Osteoblast (primary cell): ENCODE results near the gene OR51G2. TPM values are rescaled to one million over a fixed set of nuclear protein-coding genes. Genes with fewer than 3 reads are reported as not detected.

Experiments used
- DNase-seq: peaks from one replicate; pipeline ENCODE4 v3.0.0; 2011; ENCODE audit warnings: low spot score, mixed read lengths; ENCODE audit not compliant: insufficient read length; ENCODE audit errors: missing footprints
- H2AFZ ChIP-seq: 2 replicates; pipeline ENCODE4 v1.6.0; 2011; ENCODE audit warnings: mild to moderate bottlenecking, low read length
- H3K27ac ChIP-seq: 2 replicates; pipeline ENCODE4 v1.5.1; 2011; ENCODE audit warnings: mild to moderate bottlenecking, low read depth, low read length, moderate library complexity
- H3K27me3 ChIP-seq: 2 replicates; pipeline ENCODE4 v1.6.0; 2012; ENCODE audit warnings: mild to moderate bottlenecking, control low read depth, inconsistent platforms, low read length, moderate library complexity; ENCODE audit not compliant: insufficient read depth
- H3K36me3 ChIP-seq: 2 replicates; pipeline ENCODE4 v1.5.1; 2011; ENCODE audit warnings: mild to moderate bottlenecking, low read length, control low read depth, moderate library complexity; ENCODE audit not compliant: insufficient read depth
- H3K4me1 ChIP-seq: 2 replicates; pipeline ENCODE4 v1.5.1; 2011; ENCODE audit warnings: mild to moderate bottlenecking, low read length, control low read depth, moderate library complexity; ENCODE audit not compliant: insufficient read depth
- H3K4me2 ChIP-seq: 2 replicates; pipeline ENCODE4 v1.6.0; 2011; ENCODE audit warnings: mild to moderate bottlenecking, low read length; ENCODE audit not compliant: insufficient read depth
- H3K4me3 ChIP-seq: fragments of 200-600 bp; sonication (generic); 3 replicates; pipeline ENCODE4 v1.5.1; 2012; ENCODE audit warnings: mild to moderate bottlenecking, low read length, inconsistent platforms; ENCODE audit not compliant: insufficient read depth
- H3K79me2 ChIP-seq: 2 replicates; pipeline ENCODE4 v1.6.0; 2012; ENCODE audit warnings: mild to moderate bottlenecking, low read length, control low read depth, inconsistent platforms; ENCODE audit not compliant: insufficient read depth
- H3K9me3 ChIP-seq: 2 replicates; pipeline ENCODE4 v1.5.1; 2011; ENCODE audit warnings: low read depth, low read length, control low read depth
- H4K20me1 ChIP-seq: 2 replicates; pipeline ENCODE4 v1.6.0; 2012; ENCODE audit warnings: mild to moderate bottlenecking, low read length, control low read depth; ENCODE audit not compliant: insufficient read depth
- total RNA-seq: library from RNA; depleted of rRNA; stranded (reverse); fragments of >200 nt; gene quantifications from 2 replicates; pipeline ENCODE4 v1.2.3, GENCODE V29; 2012
- TF ChIP-seq, protein P1 (sequence below): IDR thresholded peaks from 2 replicates; pipeline ENCODE4 v1.5.1; 2011; ENCODE audit warnings: mild to moderate bottlenecking, low read depth, low read length, moderate library complexity; ENCODE audit errors: extremely low read depth

The OR51G2 gene
- total RNA-seq, 1 donor = not detected

DNA sequence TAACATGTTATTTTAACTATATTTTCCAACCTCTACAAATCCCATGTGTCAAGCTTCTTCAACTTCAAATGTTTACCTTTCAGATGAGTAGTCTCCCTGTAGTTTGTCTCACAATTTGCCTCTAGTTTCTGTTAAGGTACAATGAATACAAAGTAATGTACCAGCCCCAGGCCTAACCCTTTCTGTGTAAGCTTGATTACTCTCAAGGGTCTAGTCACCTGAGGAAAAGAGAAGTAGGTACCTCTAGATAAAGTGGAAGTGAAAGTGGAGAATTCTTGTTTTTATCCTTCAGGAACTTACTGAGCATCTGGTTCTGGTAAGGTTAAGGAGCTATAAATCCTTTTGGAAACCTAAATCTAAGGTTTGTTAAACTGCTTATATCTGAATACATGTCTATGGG lies 15.7 kb downstream of the OR51G2 start, which contains the start of gene OR51A7:
TSS of gene OR51A7 (plus strand) at position 300 of the 400 bp plus-strand sequence. CDS start 3,587 bp downstream, outside the sequence.
- H3K4me2 ChIP-seq = no peak within 1 kb of the TSS
- H2AFZ ChIP-seq = no peak within 1 kb of the TSS
- H3K79me2 ChIP-seq = no peaks in the 10 kb centered on the region
- no peaks in the 10 kb centered on the region for H3K36me3 ChIP-seq
- TF ChIP-seq, protein P1, sequence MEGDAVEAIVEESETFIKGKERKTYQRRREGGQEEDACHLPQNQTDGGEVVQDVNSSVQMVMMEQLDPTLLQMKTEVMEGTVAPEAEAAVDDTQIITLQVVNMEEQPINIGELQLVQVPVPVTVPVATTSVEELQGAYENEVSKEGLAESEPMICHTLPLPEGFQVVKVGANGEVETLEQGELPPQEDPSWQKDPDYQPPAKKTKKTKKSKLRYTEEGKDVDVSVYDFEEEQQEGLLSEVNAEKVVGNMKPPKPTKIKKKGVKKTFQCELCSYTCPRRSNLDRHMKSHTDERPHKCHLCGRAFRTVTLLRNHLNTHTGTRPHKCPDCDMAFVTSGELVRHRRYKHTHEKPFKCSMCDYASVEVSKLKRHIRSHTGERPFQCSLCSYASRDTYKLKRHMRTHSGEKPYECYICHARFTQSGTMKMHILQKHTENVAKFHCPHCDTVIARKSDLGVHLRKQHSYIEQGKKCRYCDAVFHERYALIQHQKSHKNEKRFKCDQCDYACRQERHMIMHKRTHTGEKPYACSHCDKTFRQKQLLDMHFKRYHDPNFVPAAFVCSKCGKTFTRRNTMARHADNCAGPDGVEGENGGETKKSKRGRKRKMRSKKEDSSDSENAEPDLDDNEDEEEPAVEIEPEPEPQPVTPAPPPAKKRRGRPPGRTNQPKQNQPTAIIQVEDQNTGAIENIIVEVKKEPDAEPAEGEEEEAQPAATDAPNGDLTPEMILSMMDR = no peak
- no peaks in the 10 kb centered on the region for H3K4me1 ChIP-seq
- no peaks in the 10 kb centered on the region for H3K9me3 ChIP-seq
- H3K27me3 ChIP-seq = no peaks in the 10 kb centered on the region
- H3K4me3 ChIP-seq = no peak within 1 kb of the TSS
- no peaks in the 10 kb centered on the region for H4K20me1 ChIP-seq
- DNase-seq = no peak
- H3K27ac ChIP-seq = no peak within 1 kb of the TSS

DNA sequence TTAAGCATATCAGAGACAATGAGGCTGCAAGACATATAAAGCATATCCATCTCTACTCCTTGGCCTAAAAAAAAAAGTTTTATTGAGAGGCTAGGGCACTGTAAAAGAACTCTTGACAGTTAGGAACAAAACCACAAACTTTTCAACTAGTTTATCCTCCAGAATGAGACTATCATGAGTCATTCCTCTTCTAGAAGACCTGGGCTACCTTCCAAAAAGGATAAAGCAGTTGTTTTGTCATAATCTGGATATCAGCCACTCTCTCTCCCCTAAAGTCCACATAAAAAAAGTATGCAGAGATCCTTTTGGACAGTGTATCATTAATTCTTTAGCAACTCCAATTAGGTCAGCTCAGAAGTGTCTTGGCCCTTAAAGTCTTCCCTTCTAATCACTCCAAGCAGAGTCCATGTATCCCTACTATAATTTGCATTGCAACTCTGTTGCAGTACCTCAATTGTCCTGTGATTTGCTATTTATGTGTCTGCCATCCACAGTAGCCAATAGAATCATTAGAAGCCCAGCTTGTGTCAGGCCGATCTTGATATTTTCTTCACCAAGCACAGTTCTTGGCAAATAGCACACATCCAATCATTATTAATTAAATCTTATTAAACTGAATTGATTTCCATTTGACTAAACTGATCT lies 27.0 kb downstream of the OR51G2 start:
- no peak overlapping the region for H3K4me2 ChIP-seq
- no peak overlapping the region for H2AFZ ChIP-seq
- no peaks in the 10 kb centered on the region for H3K9me3 ChIP-seq
- H3K27ac ChIP-seq = no peak overlapping the region
- DNase-seq = peak; percentile 66
- H3K36me3 ChIP-seq = no peaks in the 10 kb centered on the region
- TF ChIP-seq, protein P1 = peak; percentile 27
- no peaks in the 10 kb centered on the region for H3K27me3 ChIP-seq
- no peaks in the 10 kb centered on the region for H3K79me2 ChIP-seq
- no peaks in the 10 kb centered on the region for H4K20me1 ChIP-seq
- no peaks in the 10 kb centered on the region for H3K4me1 ChIP-seq
- H3K4me3 ChIP-seq = no peak overlapping the region

DNA sequence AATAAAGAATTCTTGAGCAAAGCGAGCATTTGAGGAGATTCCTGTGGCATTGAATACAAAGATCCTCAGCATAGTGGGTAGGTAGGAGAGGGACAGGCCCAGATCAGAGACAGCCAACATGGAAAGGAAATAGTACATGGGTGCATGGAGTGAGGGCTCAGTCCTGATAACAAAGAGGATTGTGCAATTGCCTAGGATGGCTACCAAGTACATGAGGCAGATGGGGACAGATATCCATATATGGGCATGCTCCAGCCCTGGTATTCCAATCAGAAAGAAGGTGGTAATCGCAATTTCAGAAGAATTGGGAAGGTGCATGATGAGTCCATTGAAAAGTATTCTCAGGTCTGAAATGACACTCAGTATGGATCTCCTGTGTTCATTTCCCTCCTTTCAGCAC lies 28.9 kb downstream of the OR51G2 start:
- Histone ChIP-seq H2AFZ (no peak overlapping the region), H3K79me2 (no peaks in the 10 kb centered on the region), H3K27me3 (no peaks in the 10 kb centered on the region), H3K36me3 (no peaks in the 10 kb centered on the region), H3K4me3 (no peak overlapping the region), H3K27ac (no peak overlapping the region), H4K20me1 (no peaks in the 10 kb centered on the region), H3K4me2 (no peak overlapping the region), H3K4me1 (no peaks in the 10 kb centered on the region), H3K9me3 (no peaks in the 10 kb centered on the region)
- DNase-seq = no peak
- TF ChIP-seq, protein P1 = no peak

DNA sequence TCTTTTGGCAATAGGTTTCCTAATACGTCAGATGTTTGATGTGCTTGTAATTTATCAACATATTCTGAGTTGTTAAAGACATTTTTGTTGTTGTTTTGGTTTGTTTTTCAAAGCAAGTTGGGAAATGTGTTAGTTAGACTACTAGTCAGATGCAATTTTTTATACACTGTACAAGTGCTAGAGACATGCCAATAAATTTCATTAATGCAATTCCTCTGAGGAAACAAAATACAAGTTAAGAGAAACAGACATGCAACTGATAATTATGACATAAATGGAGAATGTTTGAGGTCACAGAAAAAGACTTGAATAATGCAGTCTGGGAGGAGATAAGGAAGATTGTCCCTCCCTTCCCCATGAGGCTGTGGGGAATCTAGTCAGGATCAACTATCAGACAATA lies 31.6 kb downstream of the OR51G2 start:
- TF ChIP-seq, protein P1 = no peak
- no peak for DNase-seq

More for the DNA sequence above, 31.6 kb downstream of the OR51G2 start:
- Histone ChIP-seq H3K9me3 (no peaks in the 10 kb centered on the region), H4K20me1 (no peaks in the 10 kb centered on the region), H3K36me3 (no peaks in the 10 kb centered on the region), H3K4me3 (no peak overlapping the region), H3K79me2 (no peaks in the 10 kb centered on the region), H2AFZ (no peak overlapping the region), H3K4me2 (no peak overlapping the region), H3K27ac (no peak overlapping the region), H3K4me1 (no peaks in the 10 kb centered on the region), H3K27me3 (no peaks in the 10 kb centered on the region)
